Left lung (tissue), 10 donors: ENCODE results near the gene GGA1. TPM values are rescaled to one million over a fixed set of nuclear protein-coding genes. Genes with fewer than 3 reads are reported as not detected.

Experiments
- ATAC-seq: fragments of 200-7000 bp; cut with Tn5 transposase; one replicate; pipeline ENCODE4 v1.9.1; 2020; ENCODE audit warnings: moderate library complexity
- DNase-seq, 4 donors: peaks; one replicate each; pipeline ENCODE4 v3.0.0-alpha.2; 2013 to 2020
- H3K27ac ChIP-seq, 2 donors: fragments of 200-600 bp; sonication (generic) in 1 of 2; one replicate each; pipeline versions ENCODE4 v1.5.0 to v1.8.0; 2020 to 2021
- H3K27me3 ChIP-seq, 2 donors: fragments of 200-600 bp; sonication (generic) in 1 of 2; one replicate each; pipeline versions ENCODE4 v1.5.0 to v1.8.0; 2020 to 2021
- H3K36me3 ChIP-seq, 2 donors: fragments of 200-600 bp; sonication (generic) in 1 of 2; one replicate each; pipeline versions ENCODE4 v1.5.0 to v1.8.0; 2020 to 2021
- H3K4me1 ChIP-seq, 2 donors: fragments of 200-600 bp; one replicate each; pipeline ENCODE4 v1.8.0; 2021
- H3K4me3 ChIP-seq, 2 donors: fragments of 200-600 bp; sonication (generic) in 1 of 2; one replicate each; pipeline versions ENCODE4 v1.5.0 to v1.8.0; 2020 to 2021; ENCODE audit warnings: mild to moderate bottlenecking in 1 of 2
- H3K9me3 ChIP-seq, 2 donors: fragments of 200-600 bp; sonication (generic) in 1 of 2; one replicate each; pipeline versions ENCODE4 v1.5.0 to v1.8.0; 2020 to 2021
- intact Hi-C, 2 donors: fragments of 100-400 bp; cut with DNase I; formaldehyde crosslinking; loops; one replicate each; pipeline versions ENCODE4 v1.11.2 to v1.14.2; 2022
- polyA plus RNA-seq, 6 donors: library from polyadenylated mRNA; unstranded; fragments of 120-200 nt; gene quantifications; one replicate each; pipeline ENCODE4 v1.2.1, GENCODE V29; 2013; ENCODE audit not compliant: insufficient read length in 6 of 6
- total RNA-seq, 2 donors: library from RNA; stranded (reverse); fragmentation: NEBNext Ultra II Directional; extraction: Animal tissue kit (Norgen Biotek cat#: 25700); gene quantifications; one replicate each; pipeline ENCODE4 v1.2.1, GENCODE V29; 2021
- TF ChIP-seq, protein P1 (sequence below), 2 donors: fragments of 200-600 bp; sonication (generic) in 1 of 2; IDR thresholded peaks; one replicate each; pipeline versions ENCODE4 v1.5.0 to v1.8.0; 2021; ENCODE audit warnings: antibody characterized with exemption in 2 of 2
- donor health status: DM: no; HTN: yes; CAD: no.
- donor health status: DM: no; HTN: no; CAD: no.

The GGA1 gene
- total and polyA plus RNA-seq, 8 donors, result 49.6 to 71.2 (median 58.8) TPM

DNA sequence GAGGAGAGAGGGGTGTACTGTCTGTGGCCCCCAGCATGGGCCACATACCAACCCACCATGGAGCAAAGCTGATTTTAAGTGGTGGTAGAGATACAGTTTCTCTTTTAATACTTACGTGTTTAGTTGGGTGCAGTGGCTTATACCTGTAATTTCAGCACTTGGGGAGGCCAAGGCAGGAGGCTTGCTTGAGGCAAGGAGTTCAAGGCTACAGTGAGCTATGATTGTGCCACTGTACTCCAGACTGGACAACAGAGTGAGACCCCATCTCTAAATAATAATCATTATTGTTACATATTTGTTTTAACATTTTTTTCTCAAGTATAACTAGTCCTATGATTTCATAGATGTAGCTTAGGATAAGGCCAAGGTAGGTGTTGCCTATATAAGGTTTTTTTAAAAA, 8.8 kb downstream of the GGA1 start:
- TF ChIP-seq, protein P1, sequence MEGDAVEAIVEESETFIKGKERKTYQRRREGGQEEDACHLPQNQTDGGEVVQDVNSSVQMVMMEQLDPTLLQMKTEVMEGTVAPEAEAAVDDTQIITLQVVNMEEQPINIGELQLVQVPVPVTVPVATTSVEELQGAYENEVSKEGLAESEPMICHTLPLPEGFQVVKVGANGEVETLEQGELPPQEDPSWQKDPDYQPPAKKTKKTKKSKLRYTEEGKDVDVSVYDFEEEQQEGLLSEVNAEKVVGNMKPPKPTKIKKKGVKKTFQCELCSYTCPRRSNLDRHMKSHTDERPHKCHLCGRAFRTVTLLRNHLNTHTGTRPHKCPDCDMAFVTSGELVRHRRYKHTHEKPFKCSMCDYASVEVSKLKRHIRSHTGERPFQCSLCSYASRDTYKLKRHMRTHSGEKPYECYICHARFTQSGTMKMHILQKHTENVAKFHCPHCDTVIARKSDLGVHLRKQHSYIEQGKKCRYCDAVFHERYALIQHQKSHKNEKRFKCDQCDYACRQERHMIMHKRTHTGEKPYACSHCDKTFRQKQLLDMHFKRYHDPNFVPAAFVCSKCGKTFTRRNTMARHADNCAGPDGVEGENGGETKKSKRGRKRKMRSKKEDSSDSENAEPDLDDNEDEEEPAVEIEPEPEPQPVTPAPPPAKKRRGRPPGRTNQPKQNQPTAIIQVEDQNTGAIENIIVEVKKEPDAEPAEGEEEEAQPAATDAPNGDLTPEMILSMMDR (IDR thresholded peaks at IDR 0.05), result no peak
- no peak for ATAC-seq
- Histone ChIP-seq H3K27ac (no peak overlapping the region), H3K4me1 (no peaks in the 10 kb centered on the region), H3K27me3 (no peaks in the 10 kb centered on the region), H3K36me3 (peaks cover 0 to 86% of the 10 kb centered on the region in 2 donors), H3K4me3 (no peak overlapping the region), H3K9me3 (no peaks in the 10 kb centered on the region)
- intact Hi-C loops, result no loop called here
- no peak for DNase-seq

DNA sequence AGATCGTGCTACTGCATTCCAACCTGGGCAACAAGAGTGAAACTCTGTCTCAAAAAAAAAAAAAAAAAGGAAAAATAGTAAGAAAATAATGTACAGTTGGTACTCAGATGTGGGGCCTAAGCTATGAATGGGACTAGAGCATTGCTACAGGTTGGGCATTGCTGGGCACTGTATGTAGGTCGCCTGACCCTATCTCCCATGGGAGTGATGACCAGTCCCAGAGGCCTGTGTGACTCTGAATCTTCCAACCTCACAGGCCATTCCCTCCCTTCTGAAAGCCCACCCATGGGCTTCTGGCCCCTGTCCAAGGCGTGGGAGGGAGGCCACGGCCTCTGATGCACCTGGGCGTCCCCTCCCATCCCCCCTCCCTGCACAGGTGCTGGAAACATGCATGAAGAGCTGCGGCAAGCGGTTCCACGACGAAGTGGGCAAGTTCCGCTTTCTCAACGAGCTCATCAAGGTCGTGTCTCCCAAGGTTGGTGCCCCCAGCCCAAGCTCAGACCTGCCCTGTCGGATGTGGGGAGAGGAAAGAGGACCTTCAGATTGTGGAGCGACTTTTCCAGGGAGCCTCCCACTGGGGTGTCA, 9.5 kb downstream of the GGA1 start:
- intact Hi-C loops, result no loop called here
- ATAC-seq (no peak), DNase-seq (no peak)
- peaks cover 0 to 94% of the 10 kb centered on the region in 2 donors for H3K36me3 ChIP-seq
- peaks cover 0 to 2% of the 10 kb centered on the region in 2 donors for H3K4me1 ChIP-seq
- H3K27ac ChIP-seq, result no peak overlapping the region
- H3K27me3 ChIP-seq, result no peaks in the 10 kb centered on the region
- no peaks in the 10 kb centered on the region for H3K9me3 ChIP-seq
- TF ChIP-seq, protein P1 (IDR thresholded peaks at IDR 0.05), result no peak
- H3K4me3 ChIP-seq, result no peak overlapping the region

DNA sequence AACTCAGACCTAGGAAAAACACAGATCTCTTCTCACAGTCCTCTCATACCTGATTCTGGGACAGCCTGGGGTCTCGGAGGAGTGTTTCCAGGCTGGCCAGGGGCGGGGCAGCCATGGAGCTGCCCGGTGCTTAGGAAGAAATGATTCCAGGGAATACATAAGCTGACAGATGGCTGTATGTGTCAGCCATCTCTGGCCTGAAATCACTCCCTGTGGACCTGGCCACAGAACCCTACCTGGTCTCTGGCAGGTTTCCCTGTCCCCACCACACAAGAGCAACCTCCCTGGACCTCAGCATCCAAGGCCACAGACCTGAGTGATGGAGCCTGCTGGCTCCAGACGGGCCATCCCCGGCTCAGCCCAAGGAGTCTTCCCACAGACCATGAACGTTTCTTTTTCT, 10.0 kb downstream of the GGA1 start:
- H3K36me3 ChIP-seq, result peaks cover 0 to 96% of the 10 kb centered on the region in 2 donors
- no peak for DNase-seq
- no peaks in the 10 kb centered on the region for H3K27me3 ChIP-seq
- no peak overlapping the region for H3K4me3 ChIP-seq
- H3K4me1 ChIP-seq, result peaks cover 0 to 8% of the 10 kb centered on the region in 2 donors
- TF ChIP-seq, protein P1 (IDR thresholded peaks at IDR 0.05), result no peak
- no peak overlapping the region for H3K27ac ChIP-seq
- no peak for ATAC-seq
- no peaks in the 10 kb centered on the region for H3K9me3 ChIP-seq
- intact Hi-C loops, result no loop called here

DNA sequence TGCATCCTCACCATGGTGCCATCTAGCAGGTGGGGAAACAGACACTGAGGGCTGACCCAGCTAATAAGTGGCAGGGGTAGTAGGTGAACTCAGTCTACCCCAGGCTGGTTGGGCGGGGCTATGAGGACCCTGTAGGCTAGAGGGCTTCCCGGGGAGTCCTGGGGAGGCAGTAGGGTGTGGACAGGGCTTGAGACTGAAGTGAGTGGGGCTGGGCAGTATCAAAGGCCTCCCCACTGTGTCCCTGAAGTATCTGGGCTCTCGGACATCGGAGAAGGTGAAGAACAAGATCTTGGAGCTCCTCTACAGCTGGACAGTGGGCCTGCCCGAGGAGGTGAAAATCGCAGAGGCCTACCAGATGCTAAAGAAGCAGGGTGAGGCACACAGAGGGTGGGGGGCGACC, 11.4 kb downstream of the GGA1 start:
- TF ChIP-seq, protein P1 (IDR thresholded peaks at IDR 0.05), result no peak
- intact Hi-C loops, result no loop called here
- no peaks in the 10 kb centered on the region for H3K9me3 ChIP-seq
- peaks cover 0 to 96% of the 10 kb centered on the region in 2 donors for H3K36me3 ChIP-seq
- peaks cover 0 to 15% of the 10 kb centered on the region in 2 donors for H3K4me1 ChIP-seq
- DNase-seq, result no peak
- no peaks in the 10 kb centered on the region for H3K27me3 ChIP-seq
- ATAC-seq, result no peak
- H3K4me3 ChIP-seq, result no peak overlapping the region
- H3K27ac ChIP-seq, result no peak overlapping the region

DNA sequence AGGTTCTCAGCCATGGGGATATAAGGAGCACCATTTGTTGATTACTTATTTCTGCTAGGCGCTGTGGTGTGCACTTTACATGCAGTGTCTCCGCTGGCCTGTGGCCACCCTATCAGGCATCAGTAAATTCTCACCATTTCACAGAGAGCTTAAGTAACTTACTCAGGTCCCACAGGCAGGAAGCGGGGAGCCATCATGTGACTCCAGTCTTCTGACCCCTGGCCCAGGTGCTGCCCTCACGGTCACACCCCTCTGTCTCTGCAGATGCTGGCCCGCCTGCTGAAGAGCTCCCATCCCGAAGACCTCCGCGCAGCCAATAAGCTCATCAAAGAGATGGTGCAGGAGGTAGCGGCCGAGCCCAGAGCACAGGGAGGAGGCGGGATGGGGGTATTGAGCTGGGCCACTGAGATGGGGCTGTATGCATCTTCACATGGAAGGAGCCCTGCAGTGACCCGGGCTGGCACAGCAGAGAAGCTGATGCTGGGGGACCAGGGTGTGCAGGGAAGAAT, 12.8 kb downstream of the GGA1 start:
- intact Hi-C loops, result no loop called here
- peaks cover 0 to 96% of the 10 kb centered on the region in 2 donors for H3K36me3 ChIP-seq

More for the DNA sequence above, 12.8 kb downstream of the GGA1 start:
- no peak for ATAC-seq
- H3K27me3 ChIP-seq, result no peaks in the 10 kb centered on the region
- TF ChIP-seq, protein P1 (IDR thresholded peaks at IDR 0.05), result no peak
- H3K9me3 ChIP-seq, result no peaks in the 10 kb centered on the region
- DNase-seq, result no peak
- no peak overlapping the region for H3K27ac ChIP-seq
- no peak overlapping the region for H3K4me3 ChIP-seq
- H3K4me1 ChIP-seq, result peaks cover 9 to 29% of the 10 kb centered on the region in 2 donors
